GM19035 (cell line): ENCODE data around the gene GLIS1.

Experiments used
- ATAC-seq: cut with Tn5 transposase; IDR thresholded peaks from one replicate; pipeline ENCODE4 v1.9.1; 2021; ENCODE audit not compliant: unreplicated experiment

GLIS1 gene

DNA sequence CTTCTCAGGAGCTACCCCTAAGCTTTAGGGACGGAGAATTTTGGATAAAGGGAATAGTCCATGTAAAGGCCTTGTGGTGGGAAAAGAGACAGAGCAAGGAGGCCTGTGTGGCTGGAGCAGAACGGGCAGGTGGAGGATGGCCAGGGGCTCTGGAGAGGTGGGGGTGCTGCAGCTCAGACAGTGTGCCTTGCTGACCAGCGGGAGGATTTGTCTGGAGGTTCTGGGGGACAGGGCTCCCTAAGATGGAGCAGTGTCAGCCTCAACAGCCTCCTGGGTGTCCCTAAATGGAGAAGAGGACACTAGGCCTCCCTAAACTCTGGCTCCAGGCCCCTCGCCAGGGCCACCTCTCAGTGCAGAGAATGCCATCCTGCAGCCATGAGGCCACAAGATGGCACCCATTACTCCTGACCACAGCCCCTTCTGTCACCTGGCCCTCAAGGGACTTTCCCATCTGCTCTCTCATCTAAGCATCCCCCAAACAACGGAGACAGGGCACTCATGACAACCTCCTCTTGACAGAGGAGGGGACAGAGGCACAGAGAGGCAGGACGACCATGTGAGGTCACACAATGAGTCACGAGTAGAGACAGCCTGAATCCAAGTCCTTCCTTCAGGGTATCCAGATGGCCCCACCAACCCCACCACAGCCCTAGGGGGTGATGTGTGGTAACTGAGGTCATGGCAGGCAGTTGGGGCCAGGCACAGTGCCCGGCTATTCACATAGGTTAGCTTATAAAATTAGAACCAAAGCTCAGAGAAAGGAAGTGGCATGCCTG is 185.0 kb downstream of the GLIS1 start:
- ATAC-seq, result no peak

DNA sequence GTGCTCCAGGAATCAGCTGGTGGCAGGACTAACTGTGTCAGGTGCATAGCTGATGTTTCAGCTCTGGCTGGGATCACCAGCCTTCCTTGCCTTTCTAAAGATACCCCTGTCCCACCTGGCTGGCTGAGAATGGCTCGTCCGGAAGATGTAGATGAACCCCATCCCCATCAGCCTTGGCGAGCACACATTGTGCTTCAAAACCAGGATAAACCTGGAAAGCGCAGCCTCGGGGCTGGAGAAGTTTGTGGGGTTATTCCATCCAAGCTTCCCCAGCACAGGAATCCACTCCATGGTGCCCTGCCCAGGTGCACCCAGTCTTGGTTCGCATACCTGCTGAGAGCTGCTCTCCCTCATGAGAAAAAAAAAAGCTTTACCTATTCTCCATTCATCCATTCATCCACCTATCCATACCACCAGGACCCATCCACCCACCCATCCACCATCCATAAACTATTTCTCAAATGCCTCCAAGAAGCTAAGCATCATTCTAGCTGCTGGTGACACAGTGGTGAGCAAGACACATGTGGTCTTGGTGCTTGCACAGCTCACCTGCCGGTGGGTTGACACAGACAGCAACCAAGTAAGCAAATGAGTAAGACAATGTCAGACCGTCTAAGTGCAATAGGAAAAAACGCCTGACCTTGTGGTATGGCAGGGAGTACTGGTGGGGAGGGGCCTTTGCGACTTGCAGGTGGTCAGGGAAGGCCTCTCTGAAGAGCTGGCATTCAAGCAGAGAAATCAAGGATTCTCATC is 185.8 kb downstream of the GLIS1 start:
- no peak for ATAC-seq

DNA sequence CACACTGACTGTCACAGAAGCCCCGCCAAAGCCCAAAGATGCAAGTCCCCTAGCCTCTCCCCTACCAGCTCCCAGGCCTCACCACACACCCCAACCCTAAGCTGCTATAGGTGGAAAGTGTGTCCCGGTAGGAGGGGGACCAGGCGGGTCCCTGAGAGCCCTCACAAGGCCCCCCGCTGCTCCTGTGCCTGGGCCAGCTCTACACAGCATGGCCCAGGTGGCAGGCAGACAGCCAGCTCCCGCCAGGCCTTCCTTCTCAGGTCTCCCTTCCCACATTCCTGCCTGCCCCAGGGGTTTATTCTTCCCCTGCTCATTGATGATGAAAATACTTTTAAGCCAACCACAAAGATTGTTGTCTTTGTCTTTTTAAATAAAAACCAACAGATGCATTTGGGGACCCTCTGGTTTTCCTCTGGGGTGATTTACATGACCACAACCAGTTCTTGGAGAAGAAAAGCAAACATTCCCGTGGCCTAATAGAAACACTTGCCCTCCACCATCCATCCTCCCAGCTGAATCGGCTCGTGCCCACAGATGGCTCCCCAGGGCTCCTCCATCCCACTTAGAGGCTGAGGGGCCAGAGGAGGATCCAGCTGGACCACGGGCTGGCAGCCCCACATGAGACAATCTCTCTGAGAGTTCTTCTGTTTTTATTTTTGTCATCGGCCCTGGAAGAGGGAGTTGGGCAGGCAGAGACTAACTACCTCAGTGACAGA is 186.7 kb downstream of the GLIS1 start:
- no peak for ATAC-seq

DNA sequence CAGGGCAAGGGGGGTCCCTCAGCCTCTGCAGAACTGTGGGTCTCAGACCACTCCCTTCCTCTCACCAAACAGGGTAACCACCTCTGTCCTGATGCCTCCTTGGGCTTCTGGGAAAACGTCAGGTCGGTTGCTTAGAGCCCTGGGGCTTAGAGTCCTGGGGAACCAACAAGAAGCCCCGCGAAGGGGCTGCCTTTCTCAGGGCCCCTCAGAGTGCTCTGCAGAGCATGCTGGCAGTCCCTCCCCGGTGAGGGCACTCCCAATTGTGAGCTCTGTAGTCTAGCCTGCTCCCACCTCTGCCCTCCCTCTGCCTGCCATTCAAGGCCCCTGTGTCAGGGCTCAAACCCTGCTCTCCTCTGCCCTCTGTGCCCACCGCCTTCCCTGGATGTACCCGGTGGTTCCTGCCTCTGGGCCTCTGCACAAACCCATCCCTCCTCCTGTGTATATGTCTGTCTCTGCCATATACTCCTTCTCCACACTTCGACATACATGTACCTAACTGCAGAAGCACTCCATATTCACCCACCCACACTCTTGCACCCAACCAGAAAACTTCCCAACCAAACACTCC is 187.5 kb downstream of the GLIS1 start:
- no peak for ATAC-seq

DNA sequence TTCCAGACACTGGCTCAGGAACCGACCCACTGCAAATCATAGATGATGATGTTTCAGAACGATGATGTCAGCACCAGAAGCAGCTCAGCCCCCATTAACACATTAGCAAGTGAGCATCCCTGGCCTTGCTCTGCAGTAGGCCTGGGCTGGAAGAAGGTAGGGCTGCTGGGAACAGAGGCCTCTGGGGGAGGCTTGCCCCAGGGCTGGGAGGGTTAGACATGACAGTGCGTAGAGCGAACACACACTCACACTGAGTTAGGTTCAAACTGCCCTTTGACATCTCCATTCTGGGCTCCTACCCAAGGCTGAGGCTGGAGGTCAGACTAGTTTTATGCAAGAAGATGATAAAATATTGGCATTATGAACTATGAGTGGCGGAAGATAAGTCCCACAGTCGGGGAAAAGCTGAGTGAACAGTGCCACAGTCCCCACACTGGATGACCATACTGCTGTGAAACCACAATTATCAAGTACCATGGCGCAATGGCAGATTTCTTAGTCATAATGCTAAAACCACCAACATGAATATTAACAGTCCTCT is 188.7 kb downstream of the GLIS1 start:
- ATAC-seq, result no peak

DNA sequence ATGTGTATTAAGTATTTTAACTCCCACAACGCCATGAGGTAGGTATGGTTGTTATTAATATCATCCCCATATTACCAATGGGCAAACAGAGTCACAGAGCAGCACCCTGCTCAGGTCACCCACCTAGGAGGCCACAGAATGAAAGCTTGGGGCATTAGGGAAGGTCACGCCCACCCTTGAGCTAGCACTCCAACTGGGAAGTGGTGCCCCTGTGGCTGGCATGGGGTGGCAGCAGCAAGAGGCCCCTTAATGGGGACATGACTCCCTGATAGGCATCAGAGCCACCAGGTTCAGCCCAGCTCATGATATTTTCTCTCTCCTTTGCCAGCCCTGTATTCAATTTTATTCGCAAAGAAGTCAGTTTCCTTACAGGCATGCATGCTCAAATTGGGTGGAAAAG is 189.2 kb downstream of the GLIS1 start:
- no peak for ATAC-seq

DNA sequence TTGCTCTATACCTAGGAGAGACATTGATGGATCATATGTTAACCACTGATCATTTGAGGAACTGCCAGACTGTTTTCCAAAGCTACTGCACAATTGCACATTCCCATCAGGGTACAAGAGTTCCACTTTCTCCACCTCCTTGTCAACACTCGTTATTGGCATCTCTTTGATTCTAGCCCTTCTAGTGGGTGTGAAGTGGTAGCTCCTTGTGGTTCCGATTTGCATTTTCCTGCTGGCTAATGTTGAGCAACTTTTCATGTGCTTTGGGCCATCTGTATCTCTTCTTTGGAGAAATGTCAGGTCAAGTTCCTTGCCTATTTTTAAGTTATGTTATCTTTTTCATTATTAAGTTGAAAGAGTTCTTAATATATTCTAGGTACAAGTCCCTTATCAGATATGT is 189.7 kb downstream of the GLIS1 start:
- no peak for ATAC-seq

DNA sequence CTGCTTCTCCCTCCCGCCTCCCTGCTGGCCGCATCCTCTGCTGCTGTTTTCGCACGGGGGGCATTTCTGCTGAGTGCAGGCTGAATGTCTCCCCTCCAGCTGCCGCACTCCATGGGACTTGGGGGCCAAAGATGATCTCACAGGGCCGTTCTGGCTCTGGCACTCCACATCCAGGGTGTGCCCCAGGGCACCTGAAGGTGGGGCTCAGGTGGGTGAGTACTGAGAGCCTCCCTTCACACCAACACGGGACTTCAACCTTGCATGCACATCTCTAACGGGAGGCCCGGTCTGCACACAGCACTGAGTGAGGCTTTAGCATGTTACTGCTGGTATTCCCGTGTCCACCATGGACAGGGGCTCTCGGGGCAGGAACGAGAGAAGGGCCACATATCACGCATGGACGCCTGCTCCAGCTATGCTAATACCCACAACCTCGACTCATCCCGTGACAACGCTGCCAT is 190.9 kb downstream of the GLIS1 start:
- no peak for ATAC-seq

DNA sequence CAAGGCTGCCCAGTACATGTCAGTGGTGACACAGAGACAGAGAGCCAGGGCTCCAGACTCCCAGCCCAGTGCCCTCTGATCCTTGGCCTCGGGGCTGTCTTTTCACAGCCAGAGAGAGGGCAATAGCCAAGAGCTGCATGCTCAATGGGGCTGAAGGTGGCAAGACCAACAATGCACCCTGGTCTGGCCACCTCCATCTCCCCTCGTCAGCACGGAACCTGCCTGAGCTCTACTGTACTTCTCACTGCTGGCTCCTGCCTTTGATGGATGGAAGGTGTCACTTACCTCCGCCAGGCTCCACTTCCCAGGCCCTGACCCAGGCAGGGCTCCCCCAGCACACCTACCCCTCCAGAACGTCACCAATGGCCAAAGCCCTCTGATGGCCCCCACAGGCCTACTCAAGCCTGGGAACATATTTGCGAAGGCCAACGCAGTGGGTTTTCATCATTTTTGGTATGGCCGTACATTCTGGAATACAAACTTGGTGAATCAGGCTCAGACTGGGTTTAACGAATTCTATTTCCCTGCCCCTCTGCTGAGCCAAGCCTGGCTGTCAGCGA is 191.7 kb downstream of the GLIS1 start:
- no peak for ATAC-seq

DNA sequence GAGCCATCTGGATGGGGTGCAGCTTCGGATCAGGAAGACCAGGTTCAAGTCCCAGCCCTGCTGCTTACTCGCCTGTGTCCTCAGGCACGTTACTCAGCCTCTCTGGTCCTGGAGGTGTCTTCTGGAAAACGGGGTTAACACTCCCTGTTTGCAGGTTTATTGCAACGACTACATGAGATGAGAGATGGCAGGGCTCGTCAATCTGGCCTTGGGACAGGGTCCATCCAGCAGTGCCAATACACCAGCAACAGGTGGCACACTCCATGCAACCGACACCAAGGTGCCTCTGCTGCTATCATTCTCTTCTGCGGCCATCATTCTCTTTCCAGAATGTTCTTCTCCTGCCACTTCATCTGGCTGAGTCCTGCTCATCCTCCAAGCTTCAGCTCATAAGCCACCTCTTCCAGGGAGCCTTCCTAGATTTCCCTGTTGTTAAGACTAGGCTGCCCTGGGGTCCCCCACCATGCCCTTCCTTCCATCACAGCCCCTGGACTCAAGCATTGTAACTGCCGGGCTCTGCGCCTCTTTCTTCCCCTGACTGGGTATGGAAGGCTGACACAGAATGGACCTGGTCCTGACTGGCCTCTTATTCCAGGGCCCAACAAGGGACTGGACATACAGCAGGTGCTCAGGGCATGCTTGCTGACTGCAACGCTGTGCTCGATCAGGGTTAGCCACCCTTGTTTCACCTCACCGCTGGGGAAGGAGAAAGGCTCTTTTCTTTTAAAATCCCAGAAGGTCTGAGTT is 192.4 kb downstream of the GLIS1 start:
- ATAC-seq, result no peak

DNA sequence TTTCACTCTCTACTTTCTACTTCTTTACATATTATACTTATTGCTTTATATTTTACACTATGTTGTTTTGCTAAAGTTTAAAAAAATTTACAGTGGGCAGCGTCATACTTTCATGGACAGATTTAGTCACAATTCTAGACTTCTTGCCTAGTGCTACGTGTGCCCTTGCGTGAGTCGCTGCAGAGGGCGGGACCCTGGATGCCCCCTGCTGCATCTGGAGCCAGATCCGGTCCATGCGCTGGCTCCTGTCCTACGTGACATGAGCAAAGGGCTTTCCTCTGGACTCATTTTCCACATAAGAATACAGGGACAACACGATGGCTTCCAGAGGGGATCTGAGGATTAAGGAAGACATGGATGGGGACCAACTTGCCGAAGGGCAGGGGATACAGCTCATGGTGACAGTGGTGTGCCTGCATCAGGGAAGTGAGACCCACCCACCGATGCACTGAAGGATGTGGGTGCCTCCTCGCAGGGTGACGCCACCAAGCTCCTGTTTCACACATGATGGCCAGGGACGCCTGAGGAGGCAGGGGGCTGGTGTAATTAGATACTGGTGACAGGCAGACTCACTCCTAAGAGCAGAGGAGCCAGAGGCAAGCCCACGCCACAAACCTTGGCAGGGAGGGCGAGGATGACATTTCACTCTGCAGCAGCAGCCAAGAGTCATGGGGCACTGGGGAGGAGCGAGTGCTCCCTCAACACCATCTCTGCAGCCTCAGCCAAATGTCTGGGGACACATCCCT is 193.1 kb downstream of the GLIS1 start:
- ATAC-seq, result no peak

DNA sequence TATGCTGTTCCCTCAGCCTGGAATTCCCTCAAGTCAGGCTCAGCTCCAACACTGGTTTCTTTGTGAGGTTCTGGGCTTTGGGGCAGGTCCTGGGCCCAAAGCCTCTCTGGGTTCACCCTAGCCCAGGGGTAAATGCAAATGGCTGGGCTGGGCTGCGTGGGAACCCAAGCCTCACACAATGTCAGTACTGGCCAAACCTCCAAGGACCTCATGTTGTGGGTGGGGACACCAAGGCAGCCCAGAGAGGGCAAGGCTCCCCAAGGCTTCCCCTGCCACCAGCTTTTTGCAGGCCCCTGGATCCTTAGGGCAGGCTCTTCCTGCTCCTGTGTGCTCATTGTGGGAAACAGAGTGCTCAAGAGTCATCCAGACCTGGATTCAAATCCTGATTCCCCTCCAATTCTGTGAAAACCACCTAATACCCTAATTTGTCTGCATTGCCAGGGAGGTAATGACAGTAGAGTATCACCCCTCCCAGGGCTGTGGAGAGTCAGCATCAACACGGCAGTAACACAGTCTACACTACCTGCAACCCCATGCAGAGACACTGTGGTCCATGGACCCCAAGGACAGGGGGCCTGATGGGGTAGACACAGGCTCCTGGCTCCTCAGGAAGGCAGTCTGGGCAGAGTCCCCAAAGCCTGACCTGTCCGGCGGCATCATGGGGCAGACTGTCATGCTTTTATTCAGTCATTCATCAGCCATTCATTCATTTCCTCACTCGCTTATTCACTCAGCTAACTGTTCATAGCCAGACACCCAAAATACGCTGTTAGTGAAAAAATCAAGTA is 194.0 kb downstream of the GLIS1 start:
- no peak for ATAC-seq

DNA sequence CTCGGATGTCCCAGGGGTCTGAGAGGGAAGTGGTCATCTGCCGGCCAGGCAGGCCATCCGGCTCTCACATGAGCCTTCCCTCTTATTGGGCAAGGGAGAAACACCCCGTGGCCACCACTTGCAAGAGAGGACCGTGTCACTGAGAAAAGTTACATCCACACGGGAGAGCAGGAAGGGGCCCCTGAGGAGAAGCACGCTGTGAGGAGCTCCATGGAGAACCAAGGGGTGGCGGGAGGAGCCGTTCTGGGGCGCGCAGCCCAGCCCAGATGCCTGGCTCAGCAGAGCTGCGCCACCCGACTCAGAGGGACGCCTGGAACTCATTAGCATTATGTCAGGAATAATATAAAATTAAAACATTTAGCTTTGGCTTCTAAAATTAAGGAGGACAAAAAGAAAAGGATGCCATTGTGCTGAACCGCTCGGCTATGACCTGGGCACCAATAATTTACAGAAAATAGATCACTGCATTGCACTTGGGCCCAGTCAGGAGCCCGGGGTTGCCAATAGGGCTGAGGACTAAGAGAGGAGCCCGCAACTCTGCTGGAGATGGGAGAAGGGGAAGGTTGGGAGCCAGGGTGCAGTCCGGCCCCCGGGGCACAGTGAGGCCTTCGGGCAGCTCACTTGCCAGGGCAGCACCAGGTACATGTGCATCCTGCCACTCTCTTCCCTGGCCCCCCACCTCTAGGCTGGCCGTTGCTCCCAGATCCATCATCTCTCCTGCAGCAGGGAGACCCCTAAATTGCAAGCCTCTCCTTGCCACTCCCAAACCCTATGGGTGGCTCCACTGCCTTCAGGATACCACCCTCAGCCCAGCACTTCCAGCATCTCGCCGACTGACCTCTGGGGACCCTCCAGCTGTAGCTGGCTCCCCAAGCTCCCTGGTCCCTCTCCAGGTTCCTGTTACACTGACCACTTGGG is 194.9 kb downstream of the GLIS1 start:
- ATAC-seq, result no peak

DNA sequence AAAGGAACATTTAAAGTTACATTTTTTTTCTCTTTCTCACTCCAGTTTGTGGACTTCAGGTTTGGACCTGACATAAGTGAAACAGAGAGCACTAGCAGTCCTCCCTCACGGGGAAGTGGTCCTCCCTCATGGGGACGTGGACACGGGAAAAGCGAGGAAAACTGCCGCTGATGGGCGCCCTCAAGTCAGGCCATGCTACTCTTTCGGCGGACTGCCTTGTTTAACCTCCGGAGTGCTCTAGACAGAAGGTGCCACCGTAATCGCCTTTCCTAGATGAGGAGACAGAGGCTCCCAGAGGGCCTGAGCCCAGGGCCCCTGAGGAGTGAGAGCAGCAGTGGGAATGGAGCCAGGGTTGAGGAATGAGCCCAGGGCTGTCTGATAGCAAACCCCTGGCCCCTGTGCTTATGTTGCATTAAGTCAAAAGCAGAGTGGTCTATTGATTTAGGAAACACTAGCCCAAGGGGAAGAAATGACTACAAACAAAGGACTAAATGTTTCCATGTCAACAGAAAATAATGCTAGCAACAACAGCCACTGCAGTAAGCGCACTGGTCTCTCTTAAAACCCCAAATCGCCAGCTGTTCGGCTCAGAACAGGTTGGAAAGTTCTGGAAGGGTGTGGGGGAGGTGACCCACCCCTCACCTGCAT is 195.7 kb downstream of the GLIS1 start:
- no peak for ATAC-seq

DNA sequence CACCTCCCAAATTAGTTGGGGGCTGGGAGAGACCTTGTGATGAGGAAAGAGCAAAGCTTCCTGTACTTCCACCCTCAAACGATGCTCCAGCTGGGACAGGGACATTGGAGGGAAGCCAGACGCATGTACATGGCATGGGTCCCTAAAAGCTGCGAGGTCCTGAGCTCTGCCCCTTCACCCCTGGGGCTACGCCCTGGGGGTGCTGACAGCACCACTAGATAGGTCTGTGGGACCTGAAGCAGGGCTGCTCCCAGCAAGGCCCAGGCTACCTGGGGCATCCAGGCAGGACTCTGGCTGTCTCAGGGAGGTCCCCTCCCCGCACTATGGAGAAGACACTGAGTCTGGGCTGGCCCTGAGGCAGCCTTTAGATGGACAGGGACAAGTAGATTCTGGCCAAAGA is 196.4 kb downstream of the GLIS1 start:
- no peak for ATAC-seq

DNA sequence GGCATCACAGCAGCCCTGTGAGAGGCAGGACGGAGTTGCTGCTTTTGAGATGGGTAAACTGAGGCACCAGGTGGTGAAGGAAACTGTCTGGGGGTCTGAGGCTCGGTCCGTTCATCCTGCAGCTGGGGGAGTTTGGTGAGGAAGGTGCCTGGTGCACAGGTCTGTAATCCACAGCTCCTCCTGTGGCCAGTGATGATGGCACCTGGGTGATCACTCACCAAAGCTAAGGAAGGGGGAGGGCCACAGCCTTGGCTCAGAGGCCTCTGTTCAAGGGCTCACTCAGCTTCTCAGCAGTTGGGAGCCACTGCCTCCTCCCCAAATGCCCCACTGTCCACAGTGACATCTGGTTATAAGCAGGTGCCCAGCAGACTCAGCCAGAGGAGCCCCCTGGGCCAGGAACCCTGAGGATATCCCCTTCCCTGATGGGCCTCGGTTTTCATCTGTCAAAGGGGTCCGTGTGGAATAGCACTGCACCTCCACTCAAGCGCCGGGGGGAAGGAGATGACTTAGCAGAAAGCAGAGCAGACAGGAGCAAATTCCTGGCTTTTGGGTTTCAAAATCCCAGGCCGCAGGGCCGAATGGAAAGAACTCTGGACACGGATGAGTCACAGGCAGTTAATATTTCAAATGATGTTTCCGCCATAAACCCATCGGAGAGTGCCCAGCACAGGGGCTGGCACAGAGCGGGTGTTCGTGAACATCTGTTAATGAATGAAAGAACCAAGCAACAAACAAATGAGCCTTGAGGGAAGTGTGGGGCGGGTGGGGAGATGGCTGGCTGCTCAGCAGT is 197.0 kb downstream of the GLIS1 start:
- ATAC-seq, result no peak
